A673 (cell line): ENCODE data around the gene AMPD2.

Experiments
- CTCF ChIP-seq: fragments of 300-800, 200-600 bp; sonication (generic); conservative IDR thresholded peaks from 2 replicates; pipeline ENCODE4 v1.5.1; 2017; ENCODE audit warnings: low read depth, mild to moderate bottlenecking, antibody characterized with exemption, low read length, moderate library complexity, mixed read lengths
- EZH2 ChIP-seq: fragments of 200-600 bp; sonication (generic); IDR thresholded peaks from 2 replicates; pipeline ENCODE4 v1.6.1; 2017; ENCODE audit warnings: borderline replicate concordance, low read depth, mild to moderate bottlenecking, mixed read lengths, antibody characterized with exemption, low read length; ENCODE audit not compliant: poor library complexity, severe bottlenecking

GRCh38 chr1:109621379-109622136 is 1.9 kb downstream of the AMPD2 start:
- TF ChIP-seq CTCF (no peak), EZH2 (no peak)
